OCI-LY3 (cell line): Measurements from ENCODE around the gene CRB2.

Source experiments
- CTCF ChIP-seq: fragments of 200-600, 300-600 bp; sonication (generic); IDR thresholded peaks from 2 replicates; pipeline ENCODE4 v1.5.1; 2014; ENCODE audit warnings: antibody characterized with exemption, low read length, low read depth
- EZH2phosphoT487 ChIP-seq: fragments of 200-600 bp; shearing (Covaris generic); IDR thresholded peaks from 2 replicates; pipeline ENCODE4 v1.6.1; 2018; ENCODE audit warnings: antibody characterized with exemption, mixed run types, low read depth

- TF ChIP-seq EZH2phosphoT487 (no peak), CTCF (no peak)
These were observed 10.4 kb upstream of the CRB2 start for GRCh38 chr9:123345567-123345955.
